Measurements from ENCODE around the gene ZBTB44.
"Not testable (repeated sequence)": the region's sequence is repeated elsewhere in the genome, so short reads cannot be mapped to it uniquely, and the experiment has no call there.

ZBTB44 gene, protein sequence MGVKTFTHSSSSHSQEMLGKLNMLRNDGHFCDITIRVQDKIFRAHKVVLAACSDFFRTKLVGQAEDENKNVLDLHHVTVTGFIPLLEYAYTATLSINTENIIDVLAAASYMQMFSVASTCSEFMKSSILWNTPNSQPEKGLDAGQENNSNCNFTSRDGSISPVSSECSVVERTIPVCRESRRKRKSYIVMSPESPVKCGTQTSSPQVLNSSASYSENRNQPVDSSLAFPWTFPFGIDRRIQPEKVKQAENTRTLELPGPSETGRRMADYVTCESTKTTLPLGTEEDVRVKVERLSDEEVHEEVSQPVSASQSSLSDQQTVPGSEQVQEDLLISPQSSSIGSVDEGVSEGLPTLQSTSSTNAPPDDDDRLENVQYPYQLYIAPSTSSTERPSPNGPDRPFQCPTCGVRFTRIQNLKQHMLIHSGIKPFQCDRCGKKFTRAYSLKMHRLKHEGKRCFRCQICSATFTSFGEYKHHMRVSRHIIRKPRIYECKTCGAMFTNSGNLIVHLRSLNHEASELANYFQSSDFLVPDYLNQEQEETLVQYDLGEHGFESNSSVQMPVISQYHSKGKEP

DNA sequence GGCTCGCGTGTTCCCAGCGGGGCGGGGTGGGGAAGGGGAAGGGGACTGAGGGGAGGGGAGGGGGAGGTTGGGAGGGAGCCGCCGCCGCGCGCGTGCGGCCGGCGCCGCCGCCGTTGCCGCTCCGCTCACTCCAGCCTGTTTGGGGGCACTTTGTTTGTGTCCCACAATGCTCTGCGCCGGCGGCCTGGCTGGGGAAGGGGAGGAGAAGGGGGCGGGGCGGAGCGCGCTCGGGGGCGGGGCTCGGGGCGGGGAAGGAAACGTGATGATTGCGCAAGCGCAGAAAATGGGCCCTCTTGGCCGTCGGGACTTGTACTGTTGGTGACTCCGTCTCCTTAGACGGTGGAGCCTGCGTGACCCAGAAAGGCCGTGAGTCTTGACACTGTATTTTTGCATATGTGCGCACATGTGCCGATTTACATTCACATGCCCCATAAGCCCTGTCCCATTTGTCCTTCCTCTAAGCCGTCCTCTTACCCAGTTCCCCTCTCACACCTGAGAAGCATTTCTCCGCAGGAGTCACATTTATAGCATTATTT lies at the start of gene ZBTB44:
Gene ZBTB44 (minus strand): TSS at position 168 of the 536 bp plus-strand sequence. CDS start 53,044 bp downstream, outside the sequence.
- Histone ChIP-seq H3K36me3 (ENCODE audit: control insufficient read depth, insufficient read depth, low read length) (no peaks in the 10 kb centered on the region), H3K27me3 (ENCODE audit: control insufficient read depth, insufficient read depth, low read length) (no peaks in the 10 kb centered on the region), H3K9me3 (ENCODE audit: control insufficient read depth, insufficient read depth, low read length) (no peaks in the 10 kb centered on the region), H3K9ac (ENCODE audit: low read depth, low read length) (peak within 1 kb of the TSS; percentile 47), H3K4me3 (ENCODE audit: low read depth, low read length) (peak within 1 kb of the TSS; percentile 83), H3K4me1 (ENCODE audit: control insufficient read depth, insufficient read depth, low read length) (peaks cover 8% of the 10 kb centered on the region)

DNA sequence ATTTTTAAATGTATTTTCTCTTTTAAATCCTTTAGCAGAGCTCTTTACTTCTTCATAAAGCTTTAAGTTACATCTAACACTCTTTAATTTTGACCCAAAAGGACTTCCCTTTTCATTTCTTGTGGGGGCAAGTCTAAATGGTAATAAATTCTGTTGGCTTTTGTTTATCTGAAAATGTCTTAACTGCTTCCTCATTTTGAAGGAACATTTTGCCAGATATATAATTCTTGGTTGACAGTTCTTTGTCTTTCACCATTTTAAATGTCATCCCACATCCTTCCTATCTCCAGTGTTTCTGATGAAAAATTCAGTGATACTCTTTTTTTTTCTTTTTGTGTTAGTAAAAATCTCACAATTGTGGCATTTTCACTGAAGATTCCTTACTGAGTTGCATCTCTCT lies 44.7 kb upstream of the ZBTB44 start:
- Histone ChIP-seq H3K27me3 (ENCODE audit: control insufficient read depth, insufficient read depth, low read length) (no peaks in the 10 kb centered on the region), H3K36me3 (ENCODE audit: control insufficient read depth, insufficient read depth, low read length) (no peaks in the 10 kb centered on the region), H3K4me1 (ENCODE audit: control insufficient read depth, insufficient read depth, low read length) (no peaks in the 10 kb centered on the region), H3K9ac (ENCODE audit: low read depth, low read length) (no peak overlapping the region), H3K9me3 (ENCODE audit: control insufficient read depth, insufficient read depth, low read length) (no peaks in the 10 kb centered on the region), H3K4me3 (ENCODE audit: low read depth, low read length) (no peak overlapping the region)

DNA sequence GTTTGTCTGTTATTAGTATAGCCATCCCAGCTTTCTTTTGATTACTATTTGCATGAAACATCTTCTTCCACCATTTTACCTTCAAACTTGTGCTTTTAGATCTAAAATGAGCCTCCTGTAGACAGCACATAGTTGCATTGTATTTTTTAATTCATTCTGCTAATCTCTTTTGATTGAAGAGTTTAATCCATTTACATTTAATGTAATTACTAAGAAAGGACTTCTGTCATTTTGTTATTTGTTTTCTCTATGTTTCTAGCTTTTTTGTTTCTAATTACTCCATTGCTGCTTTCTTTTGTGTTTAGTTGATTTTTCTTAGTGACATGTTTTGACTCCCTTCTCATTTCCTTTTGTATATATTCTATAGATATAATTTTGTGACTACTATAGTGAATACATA lies 43.7 kb upstream of the ZBTB44 start:
- H3K4me3 ChIP-seq (ENCODE audit: low read depth, low read length) = no peak overlapping the region
- no peaks in the 10 kb centered on the region for H3K27me3 ChIP-seq (ENCODE audit: control insufficient read depth, insufficient read depth, low read length)
- no peaks in the 10 kb centered on the region for H3K36me3 ChIP-seq (ENCODE audit: control insufficient read depth, insufficient read depth, low read length)
- no peaks in the 10 kb centered on the region for H3K4me1 ChIP-seq (ENCODE audit: control insufficient read depth, insufficient read depth, low read length)
- no peaks in the 10 kb centered on the region for H3K9me3 ChIP-seq (ENCODE audit: control insufficient read depth, insufficient read depth, low read length)
- no peak overlapping the region for H3K9ac ChIP-seq (ENCODE audit: low read depth, low read length)

DNA sequence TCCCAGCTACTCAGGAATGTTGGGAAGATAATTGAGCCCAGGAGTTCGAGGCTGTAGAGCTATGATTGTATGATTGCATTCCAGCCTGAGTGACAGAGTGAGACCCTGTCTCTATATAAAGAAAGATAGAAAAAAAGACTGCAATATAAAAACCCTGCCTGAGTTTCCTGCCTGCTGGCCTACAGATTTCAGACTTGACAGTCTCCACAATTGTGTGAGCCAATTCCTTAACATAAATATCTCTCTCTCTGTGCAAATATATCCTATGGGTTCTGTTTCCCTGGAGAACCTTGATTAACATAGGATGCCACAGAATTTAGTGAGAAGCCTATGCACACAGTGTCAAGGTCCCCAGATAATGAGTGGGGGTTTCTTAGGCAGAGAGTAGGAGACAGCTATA lies 32.5 kb upstream of the ZBTB44 start:
- no peaks in the 10 kb centered on the region for H3K9me3 ChIP-seq (ENCODE audit: control insufficient read depth, insufficient read depth, low read length)

DNA sequence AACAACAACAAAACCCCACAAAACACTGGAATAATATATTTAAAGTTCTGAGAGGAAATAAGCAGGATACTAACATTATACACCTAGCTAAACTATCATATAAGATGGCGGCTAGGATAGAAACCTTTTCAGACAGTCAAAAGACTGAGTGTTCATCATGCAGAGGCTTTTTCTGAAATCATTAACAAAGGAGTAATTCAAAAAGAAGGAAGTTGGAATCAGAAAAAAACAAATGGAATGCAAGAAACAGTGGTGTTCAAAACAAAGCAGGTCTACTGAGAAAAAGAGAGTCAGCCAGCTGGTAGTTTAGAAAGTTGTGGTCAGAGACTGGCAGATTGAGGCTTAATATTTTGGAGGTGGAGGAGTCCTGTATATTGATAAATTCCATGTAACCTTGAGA lies 30.1 kb upstream of the ZBTB44 start:
- Histone ChIP-seq H3K36me3 (ENCODE audit: control insufficient read depth, insufficient read depth, low read length) (no peaks in the 10 kb centered on the region), H3K27me3 (ENCODE audit: control insufficient read depth, insufficient read depth, low read length) (no peaks in the 10 kb centered on the region), H3K9me3 (ENCODE audit: control insufficient read depth, insufficient read depth, low read length) (no peaks in the 10 kb centered on the region), H3K4me3 (ENCODE audit: low read depth, low read length) (no peak overlapping the region), H3K4me1 (ENCODE audit: control insufficient read depth, insufficient read depth, low read length) (no peaks in the 10 kb centered on the region), H3K9ac (ENCODE audit: low read depth, low read length) (no peak overlapping the region)

More for the DNA sequence above, 32.5 kb upstream of the ZBTB44 start:
- no peaks in the 10 kb centered on the region for H3K36me3 ChIP-seq (ENCODE audit: control insufficient read depth, insufficient read depth, low read length)
- no peaks in the 10 kb centered on the region for H3K4me1 ChIP-seq (ENCODE audit: control insufficient read depth, insufficient read depth, low read length)
- H3K4me3 ChIP-seq (ENCODE audit: low read depth, low read length) = no peak overlapping the region
- H3K27me3 ChIP-seq (ENCODE audit: control insufficient read depth, insufficient read depth, low read length) = no peaks in the 10 kb centered on the region
- no peak overlapping the region for H3K9ac ChIP-seq (ENCODE audit: low read depth, low read length)

DNA sequence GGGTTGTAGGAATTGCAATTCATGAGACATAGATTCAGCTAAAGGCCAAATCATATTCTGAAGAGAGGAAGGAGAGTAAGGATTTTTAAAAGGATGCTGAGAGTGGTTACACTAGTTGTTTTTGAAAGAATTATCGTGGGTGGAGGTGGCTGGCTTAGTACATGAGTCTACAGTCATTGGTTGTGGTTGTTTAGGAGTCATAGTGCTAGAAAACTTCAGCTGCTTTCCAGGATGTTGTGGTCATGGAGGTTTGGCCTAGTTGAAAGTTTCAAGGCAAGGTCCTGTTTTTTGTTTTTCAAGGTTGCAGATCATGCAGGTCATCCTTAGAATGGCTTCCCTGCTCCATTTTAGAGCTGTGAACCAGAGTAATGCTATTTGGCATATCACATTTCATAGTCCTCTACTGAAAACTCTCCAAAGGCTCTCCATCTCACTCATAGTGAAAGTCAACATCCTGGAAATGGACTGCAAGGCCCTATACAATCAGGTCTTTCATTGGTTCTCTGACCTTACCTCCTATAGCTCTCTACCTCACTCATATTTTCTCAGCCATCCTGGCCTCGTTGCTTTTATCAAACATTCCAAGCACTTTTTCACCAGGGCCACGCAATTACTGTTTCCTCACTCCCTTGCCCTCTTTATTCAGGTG lies 26.1 kb upstream of the ZBTB44 start:
- Histone ChIP-seq H3K9ac (ENCODE audit: low read depth, low read length) (no peak overlapping the region), H3K27me3 (ENCODE audit: control insufficient read depth, insufficient read depth, low read length) (no peaks in the 10 kb centered on the region), H3K9me3 (ENCODE audit: control insufficient read depth, insufficient read depth, low read length) (no peaks in the 10 kb centered on the region), H3K4me1 (ENCODE audit: control insufficient read depth, insufficient read depth, low read length) (no peaks in the 10 kb centered on the region), H3K36me3 (ENCODE audit: control insufficient read depth, insufficient read depth, low read length) (no peaks in the 10 kb centered on the region), H3K4me3 (ENCODE audit: low read depth, low read length) (no peak overlapping the region)

DNA sequence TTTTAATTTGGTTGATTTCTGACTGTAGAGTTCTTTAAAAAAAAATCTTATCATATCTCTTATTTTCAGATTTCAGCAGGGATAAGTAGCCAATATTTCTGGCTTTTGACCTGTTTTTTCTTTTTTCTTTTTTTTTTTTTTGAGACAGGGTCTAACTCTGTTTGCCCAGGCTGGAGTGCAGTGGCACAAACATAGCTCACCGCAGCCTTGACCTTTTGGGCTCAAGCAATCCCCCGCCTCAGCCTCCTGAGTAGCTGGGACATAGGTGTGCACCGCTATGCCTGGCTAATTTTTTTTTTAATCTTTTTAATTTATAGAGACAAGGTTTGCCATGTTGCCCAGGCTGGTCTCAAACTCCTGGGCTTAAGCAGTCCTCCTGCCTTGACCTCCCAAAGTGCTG lies 23.9 kb upstream of the ZBTB44 start:
- Histone ChIP-seq H3K27me3 (ENCODE audit: control insufficient read depth, insufficient read depth, low read length) (no peaks in the 10 kb centered on the region), H3K9me3 (ENCODE audit: control insufficient read depth, insufficient read depth, low read length) (no peaks in the 10 kb centered on the region), H3K9ac (ENCODE audit: low read depth, low read length) (no peak overlapping the region), H3K4me1 (ENCODE audit: control insufficient read depth, insufficient read depth, low read length) (no peaks in the 10 kb centered on the region), H3K4me3 (ENCODE audit: low read depth, low read length) (no peak overlapping the region), H3K36me3 (ENCODE audit: control insufficient read depth, insufficient read depth, low read length) (no peaks in the 10 kb centered on the region)

DNA sequence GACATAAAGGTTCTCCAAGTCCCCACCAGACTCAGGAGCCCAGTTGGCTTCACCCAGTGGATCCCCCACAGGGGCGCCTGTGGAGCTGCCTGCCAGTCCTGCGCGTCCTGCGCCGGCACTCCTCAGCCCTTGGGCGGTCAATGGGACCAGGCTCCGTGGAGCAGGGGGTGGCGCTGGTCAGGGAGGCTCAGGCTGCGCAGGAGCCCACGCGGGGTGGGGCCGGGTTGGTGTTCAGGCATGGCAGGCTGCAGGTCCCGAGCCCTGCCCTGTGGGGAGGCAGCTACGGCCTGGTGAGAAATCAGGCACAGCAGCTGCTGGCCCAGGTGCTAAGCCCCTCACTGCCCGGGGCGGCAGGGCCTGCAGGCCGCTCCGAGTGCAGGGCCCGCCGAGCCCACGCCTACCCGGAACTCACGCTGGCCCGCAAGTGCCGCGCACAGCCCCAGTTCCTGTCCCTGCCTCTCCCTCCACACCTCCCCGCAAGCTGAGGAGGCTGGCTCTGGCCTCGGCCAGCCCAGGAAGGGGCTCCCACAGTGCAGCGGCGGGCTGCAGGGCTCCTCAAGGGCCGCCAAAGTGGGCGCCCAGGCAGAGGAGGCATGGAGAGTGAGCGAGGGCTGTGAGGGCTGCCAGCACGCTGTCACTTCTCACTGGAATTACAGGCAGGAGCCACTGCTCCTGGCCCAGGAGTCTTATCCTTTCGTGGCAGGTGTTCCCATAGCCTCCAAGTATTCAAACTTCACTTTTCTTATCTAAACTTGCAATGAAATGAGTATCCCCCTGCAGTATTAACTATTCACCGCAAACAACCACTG lies 22.8 kb upstream of the ZBTB44 start:
- Histone ChIP-seq H3K9ac (ENCODE audit: low read depth, low read length) (no peak overlapping the region), H3K36me3 (ENCODE audit: control insufficient read depth, insufficient read depth, low read length) (no peaks in the 10 kb centered on the region), H3K27me3 (ENCODE audit: control insufficient read depth, insufficient read depth, low read length) (no peaks in the 10 kb centered on the region), H3K4me3 (ENCODE audit: low read depth, low read length) (no peak overlapping the region), H3K9me3 (ENCODE audit: control insufficient read depth, insufficient read depth, low read length) (no peaks in the 10 kb centered on the region), H3K4me1 (ENCODE audit: control insufficient read depth, insufficient read depth, low read length) (no peaks in the 10 kb centered on the region)

DNA sequence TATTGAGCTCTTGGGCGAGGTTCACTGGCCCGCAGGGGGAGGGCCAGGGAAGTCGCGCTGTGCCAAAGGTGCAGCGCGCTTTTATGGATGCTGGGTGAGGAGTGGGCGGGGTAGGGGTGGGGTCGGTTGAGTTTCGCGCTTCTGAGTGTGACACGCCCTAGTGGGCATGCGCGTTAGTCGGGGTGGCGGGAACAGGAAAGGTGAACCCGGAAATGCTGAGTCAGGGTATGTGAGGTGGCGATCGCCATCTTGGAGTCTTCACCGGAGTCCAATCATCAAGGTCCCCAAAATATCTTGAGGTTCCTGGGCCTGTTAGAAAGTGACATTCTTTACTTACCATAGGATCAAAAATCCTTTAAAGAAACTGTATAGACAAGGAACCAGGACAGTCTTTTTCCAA lies 16.7 kb upstream of the ZBTB44 start:
- H3K4me3 ChIP-seq (ENCODE audit: low read depth, low read length); H3K36me3 ChIP-seq (ENCODE audit: control insufficient read depth, insufficient read depth, low read length); H3K4me1 ChIP-seq (ENCODE audit: control insufficient read depth, insufficient read depth, low read length); H3K9ac ChIP-seq (ENCODE audit: low read depth, low read length); H3K27me3 ChIP-seq (ENCODE audit: control insufficient read depth, insufficient read depth, low read length); H3K9me3 ChIP-seq (ENCODE audit: control insufficient read depth, insufficient read depth, low read length): not testable (repeated sequence)

DNA sequence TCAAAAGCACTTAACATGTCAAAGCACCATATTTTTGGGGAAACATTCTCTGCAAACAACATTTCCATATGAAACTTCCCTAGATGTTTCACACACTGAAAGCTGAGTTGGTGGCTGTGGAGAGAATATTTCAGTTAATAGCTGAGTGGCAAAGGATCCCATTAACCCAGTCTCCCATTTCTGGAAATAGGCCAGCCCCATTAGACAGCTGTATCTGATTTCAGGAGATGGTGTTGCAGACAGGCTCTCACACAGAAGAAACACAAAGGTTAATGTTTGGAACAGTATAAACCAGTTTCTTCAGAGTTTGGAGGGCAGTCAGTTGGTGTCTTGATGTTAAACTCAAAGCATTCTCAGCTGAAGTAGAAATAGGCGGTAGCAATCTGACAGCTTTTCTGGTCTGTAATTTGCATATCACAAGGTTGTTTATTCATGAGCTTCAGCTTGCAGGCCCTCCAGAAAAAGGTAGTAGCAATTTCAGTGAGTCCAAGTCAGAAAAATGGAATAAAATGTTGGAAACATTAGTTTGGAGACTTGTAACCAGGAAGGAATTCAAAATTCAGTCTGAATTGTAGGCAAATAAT lies 15.5 kb upstream of the ZBTB44 start:
- peaks cover 8% of the 10 kb centered on the region for H3K4me1 ChIP-seq (ENCODE audit: control insufficient read depth, insufficient read depth, low read length)
- no peak overlapping the region for H3K4me3 ChIP-seq (ENCODE audit: low read depth, low read length)
- H3K9ac ChIP-seq (ENCODE audit: low read depth, low read length) = no peak overlapping the region
- H3K36me3 ChIP-seq (ENCODE audit: control insufficient read depth, insufficient read depth, low read length) = no peaks in the 10 kb centered on the region
- no peaks in the 10 kb centered on the region for H3K27me3 ChIP-seq (ENCODE audit: control insufficient read depth, insufficient read depth, low read length)
- no peaks in the 10 kb centered on the region for H3K9me3 ChIP-seq (ENCODE audit: control insufficient read depth, insufficient read depth, low read length)

DNA sequence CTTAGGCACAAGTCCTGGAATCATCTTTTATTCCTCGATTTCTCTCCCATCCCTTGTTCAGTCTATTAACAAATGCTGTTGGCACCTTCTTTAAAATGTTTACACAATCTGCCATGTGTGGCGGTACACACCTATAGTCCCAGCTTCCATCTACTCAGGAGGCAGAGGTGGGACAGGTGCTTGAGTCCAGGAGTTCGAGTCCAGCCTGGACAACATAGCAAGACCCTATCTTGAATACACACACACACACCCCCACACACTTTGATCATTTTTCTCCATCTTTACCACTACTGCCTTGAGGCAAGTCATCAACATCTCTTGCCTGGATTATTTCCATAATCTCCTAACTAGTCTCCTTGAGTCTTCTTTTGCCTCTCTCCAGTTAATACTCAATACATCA lies 13.7 kb upstream of the ZBTB44 start:
- peaks cover 8% of the 10 kb centered on the region for H3K4me1 ChIP-seq (ENCODE audit: control insufficient read depth, insufficient read depth, low read length)
- no peak overlapping the region for H3K4me3 ChIP-seq (ENCODE audit: low read depth, low read length)

More for the DNA sequence above, 13.7 kb upstream of the ZBTB44 start:
- H3K9ac ChIP-seq (ENCODE audit: low read depth, low read length) = no peak overlapping the region
- H3K27me3 ChIP-seq (ENCODE audit: control insufficient read depth, insufficient read depth, low read length) = no peaks in the 10 kb centered on the region
- H3K9me3 ChIP-seq (ENCODE audit: control insufficient read depth, insufficient read depth, low read length) = no peaks in the 10 kb centered on the region
- H3K36me3 ChIP-seq (ENCODE audit: control insufficient read depth, insufficient read depth, low read length) = no peaks in the 10 kb centered on the region

Data from iPS-15b (cell line).